Neural progenitor cell (in vitro differentiated cells): Measurements from ENCODE around the gene ATG13. TPM values are rescaled to one million over a fixed set of nuclear protein-coding genes. Genes with fewer than 3 reads are reported as not detected.

Source experiments
- DNase-seq: peaks from one replicate; pipeline ENCODE4 v3.0.0-alpha.2; 2016; ENCODE audit warnings: low spot score
- H2AFZ ChIP-seq: fragments of 200-600 bp; sonication (generic); replicated peaks from 2 replicates; pipeline ENCODE4 v1.6.1; 2016; ENCODE audit warnings: antibody characterized with exemption
- H3F3A ChIP-seq: fragments of 200-600 bp; sonication (generic); 2 replicates; pipeline ENCODE4 v1.6.1; 2016; ENCODE audit warnings: antibody characterized with exemption, low read depth
- H3K27ac ChIP-seq: fragments of 200-600 bp; sonication (generic); 2 replicates; pipeline ENCODE4 v1.5.1; 2016; ENCODE audit warnings: mild to moderate bottlenecking
- H3K27me3 ChIP-seq: fragments of 200-600 bp; sonication (generic); 2 replicates; pipeline ENCODE4 v1.6.1; 2016; ENCODE audit warnings: mild to moderate bottlenecking, moderate library complexity
- H3K36me3 ChIP-seq: fragments of 200-600 bp; sonication (generic); 2 replicates; pipeline ENCODE4 v1.5.1; 2016
- H3K4me1 ChIP-seq: fragments of 200-600 bp; sonication (generic); 2 replicates; pipeline ENCODE4 v1.6.1; 2016; ENCODE audit warnings: mixed run types
- H3K4me2 ChIP-seq: fragments of 200-600 bp; sonication (generic); 2 replicates; pipeline ENCODE4 v1.6.1; 2016
- H3K4me3 ChIP-seq: fragments of 200-600 bp; sonication (generic); 2 replicates; pipeline ENCODE4 v1.5.1; 2016
- H3K79me2 ChIP-seq: fragments of 200-600 bp; sonication (generic); 2 replicates; pipeline ENCODE4 v1.6.1; 2016; ENCODE audit warnings: low read depth
- H3K9ac ChIP-seq: fragments of 200-600 bp; sonication (generic); 2 replicates; pipeline ENCODE4 v1.6.1; 2016
- H3K9me3 ChIP-seq: fragments of 200-600 bp; sonication (generic); 2 replicates; pipeline ENCODE4 v1.5.1; 2016; ENCODE audit warnings: low read depth
- H4K20me1 ChIP-seq: fragments of 200-600 bp; sonication (generic); 2 replicates; pipeline ENCODE4 v1.6.1; 2016; ENCODE audit warnings: low read depth
- H3K27ac Mint-ChIP-seq: 3 replicates; pipeline ENCODE4 v1.8.0; 2021; ENCODE audit warnings: mixed read lengths
- H3K27me3 Mint-ChIP-seq: 2 replicates; pipeline ENCODE4 v1.8.0; 2022; ENCODE audit warnings: low read depth, mild to moderate bottlenecking, inconsistent platforms, moderate library complexity, mixed read lengths; ENCODE audit not compliant: insufficient read depth
- H3K36me3 Mint-ChIP-seq: 3 replicates; pipeline ENCODE4 v1.8.0; 2021; ENCODE audit warnings: mixed read lengths
- H3K4me1 Mint-ChIP-seq: 3 replicates; pipeline ENCODE4 v1.8.0; 2021; ENCODE audit warnings: mixed read lengths
- H3K4me3 Mint-ChIP-seq: 3 replicates; pipeline ENCODE4 v1.8.0; 2021; ENCODE audit warnings: mild to moderate bottlenecking, moderate library complexity, mixed read lengths
- H3K9me3 Mint-ChIP-seq: 3 replicates; pipeline ENCODE4 v1.8.0; 2020; ENCODE audit warnings: mixed read lengths
- EZH2 ChIP-seq: fragments of 200-600 bp; sonication (generic); IDR thresholded peaks from 2 replicates; pipeline ENCODE4 v1.6.1; 2017; ENCODE audit warnings: antibody characterized with exemption, mild to moderate bottlenecking, moderate library complexity
- EZH2phosphoT487 ChIP-seq: fragments of 200-600 bp; sonication (generic); IDR thresholded peaks from 2 replicates; pipeline ENCODE4 v1.6.1; 2017; ENCODE audit warnings: antibody characterized with exemption
- total RNA-seq: library from RNA; depleted of rRNA; stranded (reverse); fragments of >200 nt; gene quantifications from 2 replicates; pipeline ENCODE4 v1.2.3, GENCODE V29; 2015; ENCODE audit warnings: low replicate concordance
- TF ChIP-seq, protein P1 (sequence below): fragments of 200-600 bp; sonication (generic); IDR thresholded peaks from 2 replicates; pipeline ENCODE4 v1.5.1; 2017; ENCODE audit warnings: antibody characterized with exemption, mild to moderate bottlenecking

ATG13 gene
- total RNA-seq, 1 donor from 2014 or later, result 75.4 TPM

- TF ChIP-seq EZH2phosphoT487 (no peak), EZH2 (no peak)
- TF ChIP-seq, protein P1, sequence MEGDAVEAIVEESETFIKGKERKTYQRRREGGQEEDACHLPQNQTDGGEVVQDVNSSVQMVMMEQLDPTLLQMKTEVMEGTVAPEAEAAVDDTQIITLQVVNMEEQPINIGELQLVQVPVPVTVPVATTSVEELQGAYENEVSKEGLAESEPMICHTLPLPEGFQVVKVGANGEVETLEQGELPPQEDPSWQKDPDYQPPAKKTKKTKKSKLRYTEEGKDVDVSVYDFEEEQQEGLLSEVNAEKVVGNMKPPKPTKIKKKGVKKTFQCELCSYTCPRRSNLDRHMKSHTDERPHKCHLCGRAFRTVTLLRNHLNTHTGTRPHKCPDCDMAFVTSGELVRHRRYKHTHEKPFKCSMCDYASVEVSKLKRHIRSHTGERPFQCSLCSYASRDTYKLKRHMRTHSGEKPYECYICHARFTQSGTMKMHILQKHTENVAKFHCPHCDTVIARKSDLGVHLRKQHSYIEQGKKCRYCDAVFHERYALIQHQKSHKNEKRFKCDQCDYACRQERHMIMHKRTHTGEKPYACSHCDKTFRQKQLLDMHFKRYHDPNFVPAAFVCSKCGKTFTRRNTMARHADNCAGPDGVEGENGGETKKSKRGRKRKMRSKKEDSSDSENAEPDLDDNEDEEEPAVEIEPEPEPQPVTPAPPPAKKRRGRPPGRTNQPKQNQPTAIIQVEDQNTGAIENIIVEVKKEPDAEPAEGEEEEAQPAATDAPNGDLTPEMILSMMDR, result no peak
- Histone ChIP-seq H3K9ac (no peak overlapping the region), H2AFZ (no peak overlapping the region), H3K4me3 (no peak overlapping the region), H3F3A (peaks cover 8% of the 10 kb centered on the region), H3K4me1 (peaks cover 8% of the 10 kb centered on the region), H3K27ac (no peak overlapping the region), H3K4me2 (no peak overlapping the region), H3K79me2 (no peaks in the 10 kb centered on the region), H3K9me3 (no peaks in the 10 kb centered on the region), H3K36me3 (no peaks in the 10 kb centered on the region), H3K27me3 (no peaks in the 10 kb centered on the region), H4K20me1 (no peaks in the 10 kb centered on the region)
- peaks cover 4% of the 10 kb centered on the region for H3K27me3 Mint-ChIP-seq
- H3K9me3 Mint-ChIP-seq, result no peaks in the 10 kb centered on the region
- H3K4me3 Mint-ChIP-seq, result no peak overlapping the region
- H3K36me3 Mint-ChIP-seq, result peaks cover 14% of the 10 kb centered on the region
- peaks cover 7% of the 10 kb centered on the region for H3K4me1 Mint-ChIP-seq
- DNase-seq, result no peak
- no peak overlapping the region for H3K27ac Mint-ChIP-seq
These were observed 58.0 kb downstream of the ATG13 start for GRCh38 chr11:46675288-46675851.

DNA sequence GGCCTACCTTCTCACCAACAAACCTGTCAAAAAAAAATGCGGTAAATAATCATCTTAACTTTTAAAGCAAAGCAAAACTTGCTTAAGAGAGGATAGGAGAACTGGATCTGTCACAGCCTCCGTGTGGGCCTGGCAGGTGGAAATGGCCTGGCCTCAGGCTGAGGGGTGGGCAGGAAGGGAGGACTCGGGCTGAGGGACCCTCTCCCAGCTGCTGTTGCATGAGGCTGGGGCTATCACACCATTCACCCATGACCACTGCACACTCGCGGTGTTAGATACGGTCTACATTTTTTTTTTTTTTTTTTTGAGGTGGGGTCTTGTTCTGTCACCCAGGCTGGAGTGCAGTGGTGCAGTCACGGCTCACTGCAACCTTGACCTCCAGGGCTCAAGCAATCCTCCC lies 58.6 kb downstream of the ATG13 start:
- Histone ChIP-seq H3K4me2 (no peak overlapping the region), H3K27ac (no peak overlapping the region), H3F3A (peaks cover 8% of the 10 kb centered on the region), H2AFZ (no peak overlapping the region), H3K79me2 (no peaks in the 10 kb centered on the region), H3K4me1 (peaks cover 8% of the 10 kb centered on the region), H3K27me3 (no peaks in the 10 kb centered on the region), H3K36me3 (no peaks in the 10 kb centered on the region), H3K4me3 (no peak overlapping the region), H3K9me3 (no peaks in the 10 kb centered on the region), H3K9ac (no peak overlapping the region), H4K20me1 (no peaks in the 10 kb centered on the region)
- no peak for DNase-seq
- Mint-ChIP-seq H3K27me3 (peaks cover 4% of the 10 kb centered on the region), H3K4me1 (peaks cover 7% of the 10 kb centered on the region), H3K36me3 (peaks cover 14% of the 10 kb centered on the region), H3K27ac (no peak overlapping the region), H3K9me3 (no peaks in the 10 kb centered on the region), H3K4me3 (no peak overlapping the region)
- TF ChIP-seq, protein P1, result no peak
- TF ChIP-seq EZH2, result no peak
- TF ChIP-seq EZH2phosphoT487, result no peak

GRCh38 chr11:46676436-46677158 lies 59.2 kb downstream of the ATG13 start:
- no peak overlapping the region for H3K27ac ChIP-seq

More at GRCh38 chr11:46676436-46677158, 59.2 kb downstream of the ATG13 start:
- H3K27me3 ChIP-seq, result no peaks in the 10 kb centered on the region
- H3K36me3 Mint-ChIP-seq, result peaks cover 14% of the 10 kb centered on the region
- H3K4me2 ChIP-seq, result no peak overlapping the region
- no peak overlapping the region for H2AFZ ChIP-seq
- H3K79me2 ChIP-seq, result no peaks in the 10 kb centered on the region
- H3K27ac Mint-ChIP-seq, result no peak overlapping the region
- TF ChIP-seq, protein P1, result no peak
- TF ChIP-seq EZH2 (no peak), EZH2phosphoT487 (no peak)
- no peaks in the 10 kb centered on the region for H3K36me3 ChIP-seq
- no peaks in the 10 kb centered on the region for H3K9me3 ChIP-seq
- peaks cover 4% of the 10 kb centered on the region for H3K27me3 Mint-ChIP-seq
- H3K9me3 Mint-ChIP-seq, result no peaks in the 10 kb centered on the region
- H4K20me1 ChIP-seq, result no peaks in the 10 kb centered on the region
- peaks cover 8% of the 10 kb centered on the region for H3K4me1 ChIP-seq
- H3K9ac ChIP-seq, result no peak overlapping the region
- peaks cover 7% of the 10 kb centered on the region for H3K4me1 Mint-ChIP-seq
- H3F3A ChIP-seq, result peaks cover 8% of the 10 kb centered on the region
- H3K4me3 ChIP-seq, result no peak overlapping the region
- H3K4me3 Mint-ChIP-seq, result no peak overlapping the region
- no peak for DNase-seq
